ENCODE data around the gene NOX3.
"Not testable (repeated sequence)": the region's sequence is repeated elsewhere in the genome, so short reads cannot be mapped to it uniquely, and the experiment has no call there.

Gene NOX3

DNA sequence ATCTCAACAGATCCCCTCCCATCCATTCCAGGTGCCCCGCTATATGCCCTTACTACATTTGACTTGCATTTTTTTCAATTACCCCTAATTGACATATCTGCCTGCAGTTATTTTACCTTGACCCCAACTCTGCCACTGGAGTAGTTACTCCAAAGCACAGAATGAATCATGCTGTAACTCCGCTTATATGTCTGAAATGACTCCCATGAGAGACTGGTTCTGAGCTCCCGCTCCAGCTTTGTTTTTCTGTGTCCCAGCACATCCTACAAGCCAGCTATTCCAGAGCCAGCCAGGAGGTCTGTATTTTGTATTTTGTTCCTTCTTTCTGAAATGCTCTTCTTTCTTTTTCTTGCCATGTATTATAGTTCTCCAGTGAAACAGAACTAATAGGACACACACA, 10.9 kb upstream of the NOX3 start:
- no peak for DNase-seq

DNA sequence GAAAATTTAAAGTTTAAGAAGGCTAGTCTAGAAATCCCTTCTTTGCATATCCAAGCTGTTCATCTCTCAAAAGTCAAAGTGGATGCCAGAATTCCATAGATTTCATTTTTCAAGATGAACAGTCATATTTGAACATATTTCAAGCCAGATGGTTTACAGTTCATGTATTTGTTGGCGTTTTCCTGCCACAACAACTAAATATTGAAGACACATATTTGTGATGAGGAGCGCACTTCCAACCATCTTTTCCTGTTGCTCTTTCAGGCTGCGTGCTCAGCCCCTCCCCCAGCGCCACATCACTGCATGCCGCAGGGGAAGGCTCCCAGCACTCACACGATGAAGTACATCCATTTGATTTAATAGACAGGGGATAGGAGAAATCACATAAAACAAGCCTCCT, 5.9 kb upstream of the NOX3 start:
- no peak for DNase-seq

DNA sequence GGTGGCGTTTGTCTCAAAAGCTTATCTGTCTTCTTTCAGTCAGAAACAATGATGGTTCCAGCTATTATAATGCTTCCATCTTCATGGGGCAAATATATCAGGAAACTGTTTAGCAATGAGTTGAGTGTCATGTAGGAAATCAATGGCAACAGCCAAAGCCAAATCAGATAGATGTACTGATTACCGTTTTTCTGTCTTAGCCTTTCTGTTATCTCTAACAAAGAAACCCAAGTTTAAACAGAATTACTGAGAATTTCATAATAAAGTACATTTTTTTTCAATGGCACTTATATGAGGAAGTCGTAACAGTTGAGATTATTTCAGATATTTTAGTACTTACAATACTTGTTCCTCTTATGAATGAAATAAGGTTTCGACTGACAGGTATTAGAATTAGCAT, 1.2 kb downstream of the NOX3 start:
- no peak for DNase-seq

DNA sequence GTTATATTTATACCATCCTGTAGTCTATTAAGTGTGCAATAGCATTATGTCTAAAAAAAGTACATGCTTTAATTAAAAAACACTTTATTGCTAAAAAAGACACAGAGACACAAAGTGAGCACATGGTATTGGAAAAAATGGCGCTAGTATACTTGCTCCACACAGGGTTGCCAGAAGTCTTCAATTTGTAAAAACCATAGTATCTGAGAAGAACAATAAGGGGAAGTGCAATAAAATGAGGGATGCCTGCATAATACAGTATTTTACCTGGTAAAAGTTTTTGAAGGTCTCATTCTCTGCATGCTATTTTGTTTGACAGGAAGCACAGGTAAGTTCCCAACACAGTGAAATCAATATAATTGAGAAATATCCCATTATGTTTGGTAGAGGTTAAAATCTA, 1.6 kb downstream of the NOX3 start:
- DNase-seq: no peak

DNA sequence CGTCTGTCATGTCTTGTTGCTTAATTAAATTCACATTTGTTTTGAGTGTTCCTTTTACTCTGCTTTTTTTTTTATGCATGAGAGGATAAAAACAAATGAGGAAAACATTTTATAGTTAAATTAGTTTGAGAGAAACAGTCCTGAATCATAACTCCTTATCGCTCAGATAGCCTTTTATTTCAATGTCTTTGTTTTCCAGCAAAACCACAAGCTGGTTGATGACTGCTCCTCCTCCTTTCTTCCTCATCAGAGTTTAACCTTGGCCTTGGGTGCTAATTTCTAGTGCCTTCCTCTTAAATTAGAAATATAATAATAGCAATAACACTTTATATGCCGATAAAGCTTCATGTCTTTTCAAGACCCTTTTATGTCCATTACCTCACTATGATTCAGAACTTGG, 3.1 kb downstream of the NOX3 start:
- no peak for DNase-seq

DNA sequence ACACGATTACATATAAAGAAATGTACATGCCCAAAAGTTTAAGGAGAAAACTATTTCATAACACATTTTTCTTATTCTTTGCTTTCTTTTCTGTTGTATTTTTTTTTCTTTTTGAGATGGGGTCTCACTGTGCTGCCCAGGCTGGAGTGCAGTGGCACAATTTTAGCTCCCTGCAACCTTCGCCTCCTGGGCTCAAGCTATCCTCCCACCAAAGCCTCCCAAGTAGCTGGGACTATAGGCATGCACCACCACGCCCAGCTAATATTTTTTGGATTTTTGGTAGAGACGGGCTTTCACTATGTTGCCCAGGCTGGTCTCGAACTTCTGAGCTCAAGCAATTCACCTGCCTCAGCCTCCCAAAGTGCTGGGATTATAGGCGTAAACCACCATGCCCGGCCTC, 4.1 kb downstream of the NOX3 start:
- DNase-seq: not testable (repeated sequence)

DNA sequence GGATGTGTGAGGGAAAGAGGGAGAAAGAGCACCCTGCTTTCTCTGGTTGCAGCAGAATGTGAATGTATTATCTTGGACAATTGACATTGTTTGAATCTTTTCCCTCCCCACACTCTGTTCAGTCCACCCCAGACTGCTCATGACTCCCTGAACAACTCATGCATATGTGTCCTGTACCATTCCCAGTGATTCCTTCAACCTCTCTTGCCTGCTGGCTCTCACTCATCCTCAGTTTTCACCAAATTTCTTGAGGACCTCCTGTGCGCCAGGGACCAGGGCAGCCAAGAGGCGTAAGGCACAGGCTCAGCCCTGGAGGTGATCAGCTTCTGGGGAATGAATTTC, 5.4 kb downstream of the NOX3 start:
- no peak for DNase-seq

DNA sequence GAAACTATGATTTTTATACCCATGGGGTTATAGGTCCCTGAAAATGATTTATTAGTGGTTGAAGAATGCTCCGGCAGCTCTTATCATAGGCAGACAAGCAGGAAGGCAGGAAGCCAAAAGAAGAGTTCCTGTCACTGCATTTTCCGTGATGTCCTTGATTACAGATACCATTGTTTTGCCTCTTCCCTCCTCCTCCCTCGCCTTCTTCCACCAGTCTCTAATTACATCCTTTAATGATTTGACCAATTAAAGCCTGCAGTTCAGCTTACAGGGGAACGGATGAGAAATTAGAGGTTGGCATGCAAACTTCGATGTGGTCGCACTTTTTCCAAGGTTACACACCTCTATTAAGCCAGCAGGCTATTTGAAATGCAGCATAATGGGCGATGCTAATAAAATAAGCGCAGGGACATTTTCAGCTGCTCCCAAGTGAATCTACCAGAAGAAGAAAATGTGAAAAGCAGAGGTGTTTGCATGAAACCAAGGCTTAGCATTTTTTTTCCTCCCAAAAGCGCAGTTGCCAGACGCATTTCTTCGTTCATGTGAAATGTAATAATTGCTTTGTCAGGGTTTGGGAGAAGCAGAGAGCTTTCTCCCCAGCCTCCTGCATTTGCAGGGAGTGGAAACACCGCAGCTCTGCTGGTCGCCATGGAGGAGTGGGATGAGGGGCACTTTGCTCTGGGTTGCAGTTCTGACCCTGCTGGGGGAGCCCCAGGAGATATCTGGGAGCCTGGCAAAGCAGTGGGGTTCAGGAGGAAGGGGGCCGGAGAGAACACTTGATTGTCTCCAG, 6.0 kb downstream of the NOX3 start:
- no peak for DNase-seq

DNA sequence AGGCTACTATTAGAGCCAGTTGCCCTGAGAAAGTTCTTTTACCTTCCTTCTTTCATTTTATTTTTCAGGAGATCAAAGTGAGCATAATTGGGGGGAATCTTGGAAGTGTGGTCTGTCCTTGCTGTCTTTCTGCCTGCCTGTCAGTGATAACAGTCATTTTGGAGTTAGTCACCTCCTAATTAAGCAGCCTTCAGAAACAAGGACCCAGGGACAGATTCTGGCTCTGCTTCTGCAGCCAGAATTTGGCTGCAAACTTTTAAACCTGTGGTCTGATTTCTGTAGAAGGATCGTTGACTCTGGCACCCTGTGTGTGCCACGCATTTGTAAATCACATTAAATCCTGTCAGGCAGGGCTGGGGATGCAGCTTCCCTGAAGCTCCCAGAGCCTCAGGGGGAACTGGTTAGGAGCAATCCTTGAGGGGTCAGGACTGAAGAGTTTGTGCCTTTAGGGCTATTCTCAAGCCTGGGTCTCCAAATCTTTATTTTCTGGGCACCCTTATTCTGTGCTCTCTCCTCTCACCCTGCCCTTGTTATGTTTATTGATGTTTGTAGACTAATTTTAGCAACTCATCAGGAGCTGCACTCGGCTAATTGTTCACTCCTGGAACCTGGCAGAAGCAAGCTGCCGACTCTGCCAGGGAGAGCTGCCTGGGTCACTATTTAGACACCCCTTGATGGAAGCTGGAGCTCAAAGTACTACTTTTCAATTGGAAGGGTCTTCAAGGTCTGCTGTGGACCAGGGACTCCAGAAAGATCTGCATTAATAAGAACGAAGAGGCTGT, 6.8 kb downstream of the NOX3 start:
- DNase-seq: no peak

DNA sequence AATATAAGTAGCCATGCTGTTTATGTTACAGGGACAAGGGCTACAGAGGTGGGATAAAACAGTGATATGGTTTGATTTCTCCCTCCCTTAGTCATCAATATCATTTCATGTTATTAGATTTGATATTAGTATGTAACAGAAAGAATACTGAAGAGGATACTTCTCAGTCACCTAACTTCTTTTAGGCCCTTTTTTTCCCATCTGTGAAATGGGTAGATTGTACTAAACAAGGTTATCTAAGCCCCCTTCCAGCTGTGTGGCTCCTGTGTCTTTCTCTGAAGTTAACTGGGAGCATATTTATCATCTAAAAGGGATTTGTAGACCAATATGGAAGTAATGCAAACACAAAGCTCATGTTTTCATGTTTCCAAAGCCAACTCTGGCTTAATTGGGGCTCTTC, 7.7 kb downstream of the NOX3 start:
- DNase-seq: no peak

DNA sequence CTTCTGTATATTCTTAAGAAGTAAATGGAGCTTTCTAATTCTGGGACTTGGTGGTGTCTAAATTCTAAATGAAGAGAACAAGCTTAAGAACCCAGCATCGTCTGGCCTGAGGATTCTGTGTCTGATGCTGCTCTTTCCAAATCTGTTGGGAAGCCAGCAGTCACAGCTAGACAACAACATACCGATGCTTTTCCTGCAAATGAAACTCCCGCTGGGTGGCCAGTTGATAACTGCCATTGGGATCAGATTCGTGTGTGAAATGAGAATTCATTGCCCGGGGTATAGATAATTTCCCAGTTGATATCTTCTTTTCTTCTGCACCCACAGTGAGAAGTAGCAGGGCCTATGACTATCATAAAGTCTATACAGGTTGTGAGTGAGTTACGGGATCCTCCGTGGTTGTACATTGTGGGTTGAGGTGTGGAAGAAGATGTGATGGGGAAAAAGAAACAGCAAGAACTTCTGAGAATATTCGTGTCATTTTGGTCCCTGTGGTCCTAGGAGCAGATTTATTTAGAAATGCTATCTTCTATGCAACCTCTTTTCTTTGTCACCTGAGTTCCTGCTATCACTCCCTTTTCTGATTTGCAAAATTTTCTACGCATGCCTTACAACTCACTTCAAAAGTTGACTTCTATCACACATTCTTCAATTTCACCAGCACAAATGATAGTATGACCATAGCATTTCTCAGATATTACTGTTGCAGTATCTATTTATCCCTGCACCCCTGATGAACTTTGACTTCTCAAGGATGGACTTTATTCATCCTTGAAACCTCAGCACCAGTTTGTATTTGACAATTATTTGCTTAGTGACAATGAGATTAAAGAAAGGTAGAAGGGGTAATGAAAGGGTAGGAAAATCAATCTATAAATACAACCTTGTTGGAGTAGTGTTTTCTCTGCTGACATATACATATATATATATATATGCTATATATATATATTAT, 10.4 kb downstream of the NOX3 start:
- DNase-seq: no peak

DNA sequence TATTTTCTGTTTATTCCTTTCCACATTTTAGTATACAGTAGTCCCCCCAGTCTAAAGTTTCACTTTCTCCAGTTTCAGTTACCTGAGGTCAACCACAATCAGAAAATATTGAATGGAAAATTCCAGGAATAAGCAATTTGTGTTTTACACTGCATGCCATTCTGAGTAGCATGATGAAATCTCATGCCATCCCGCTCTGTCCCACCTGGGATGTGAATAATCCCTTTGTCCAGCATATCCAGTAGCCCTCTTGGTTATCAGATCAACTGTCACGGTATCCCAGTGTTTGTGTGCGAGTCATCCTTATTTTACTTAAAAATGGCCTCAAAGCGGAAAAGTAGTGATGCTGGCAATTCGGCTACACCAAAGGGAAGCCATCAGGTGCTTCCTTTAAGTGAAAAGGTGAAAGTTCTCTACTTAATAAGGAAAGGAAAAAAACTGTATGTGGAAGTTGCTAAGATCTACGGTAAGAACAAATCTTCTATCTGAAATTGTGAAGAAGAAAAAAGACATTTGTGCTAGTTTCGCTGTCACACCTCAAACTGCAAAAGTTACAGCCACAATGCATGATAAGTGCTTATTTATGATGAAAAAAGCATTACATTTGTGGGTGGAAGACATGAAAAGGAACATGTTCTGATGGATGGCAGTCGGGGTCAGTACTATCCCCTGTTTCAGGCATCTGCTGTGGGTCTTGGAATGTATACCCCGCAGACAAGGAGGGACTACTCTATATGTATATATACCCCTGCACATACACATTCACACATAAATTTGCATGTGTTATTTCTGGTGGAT, 11.3 kb downstream of the NOX3 start:
- no peak for DNase-seq

DNA sequence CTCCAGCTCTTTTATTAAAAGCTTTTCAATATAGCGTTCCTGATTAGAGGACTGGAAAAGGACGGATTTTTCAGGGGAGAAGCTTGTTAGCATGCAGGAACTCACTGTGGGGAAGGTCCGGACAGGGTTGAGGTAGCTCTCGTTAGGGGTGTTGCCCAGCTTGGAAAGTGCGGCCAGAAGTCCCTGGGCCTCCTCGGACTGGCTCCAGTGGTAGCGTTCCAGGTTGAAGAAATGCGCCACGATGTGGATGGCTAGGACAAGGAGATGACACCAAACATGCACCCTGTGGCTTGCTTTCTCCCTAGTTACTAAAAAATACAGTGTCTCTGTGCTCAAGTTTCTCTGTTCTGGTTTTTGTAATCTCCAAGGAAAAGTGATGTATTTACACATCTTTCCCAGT, 12.5 kb downstream of the NOX3 start:
- DNase-seq: no peak

DNA sequence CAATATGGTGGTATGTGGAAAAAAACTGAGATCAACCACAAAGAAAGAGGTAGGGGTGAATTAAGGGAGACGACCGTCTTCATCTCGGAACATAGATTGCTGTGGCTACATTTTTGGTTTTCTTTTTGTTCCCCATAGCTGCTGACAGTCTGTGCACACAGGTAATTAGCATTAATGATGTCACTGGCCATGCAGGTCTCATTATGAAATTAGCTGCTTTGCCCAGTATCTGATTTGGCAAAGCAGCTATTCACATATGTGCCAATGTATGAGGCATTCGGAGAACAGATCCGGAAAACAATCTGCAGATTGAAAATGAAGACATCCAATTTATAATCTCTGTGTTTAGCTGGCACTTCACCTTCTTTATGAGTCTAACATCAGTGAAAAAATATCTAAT, 13.1 kb downstream of the NOX3 start:
- no peak for DNase-seq

DNA sequence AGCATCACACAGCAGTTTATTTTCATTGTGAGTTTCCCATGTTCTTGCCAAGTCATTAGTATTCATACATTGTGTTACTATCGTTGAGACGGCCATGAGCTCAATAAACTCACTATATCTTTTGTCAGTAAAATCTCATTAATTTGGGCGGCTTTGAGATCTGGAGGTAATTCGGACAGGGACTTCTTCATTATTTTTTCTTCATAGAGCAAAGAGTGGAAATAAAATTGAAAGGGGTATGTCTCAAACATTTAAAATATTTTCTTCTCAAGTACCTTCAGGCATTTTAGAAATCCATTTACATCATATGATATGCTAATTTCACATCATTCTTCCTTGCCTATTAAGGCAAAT, 14.6 kb downstream of the NOX3 start:
- DNase-seq: no peak

DNA sequence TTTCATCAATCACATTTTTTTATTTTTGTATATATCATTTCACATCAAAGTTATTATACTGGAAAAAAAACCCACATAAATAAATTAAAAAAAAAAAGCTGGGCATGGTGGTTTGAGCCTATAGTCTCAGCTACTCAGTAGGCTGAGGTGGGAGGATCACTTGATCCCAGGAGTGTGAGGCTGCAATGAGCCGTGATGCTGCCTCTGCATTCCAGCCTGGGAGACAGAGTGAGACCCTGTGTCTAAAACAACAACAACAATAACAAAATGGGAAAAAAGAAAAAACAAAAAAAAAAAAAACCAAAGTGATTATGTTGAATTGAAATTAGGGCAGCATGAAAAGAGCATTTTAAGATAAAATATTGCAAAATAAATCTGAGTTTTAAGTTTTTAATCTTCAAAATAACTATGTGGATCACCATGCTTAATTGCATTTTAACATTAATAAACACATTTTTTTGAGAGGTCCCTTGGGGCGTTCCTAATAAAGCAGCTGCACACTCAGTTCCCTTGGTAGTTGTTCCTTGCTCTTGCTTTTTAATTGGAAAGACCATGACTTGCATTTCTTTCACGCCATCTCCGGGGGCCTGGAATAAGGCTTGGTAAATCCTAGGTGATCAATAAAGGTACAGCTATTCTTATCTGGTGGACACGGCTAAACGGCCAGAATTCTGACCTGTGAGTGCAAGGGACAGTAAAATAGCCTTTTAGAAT, 15.1 kb downstream of the NOX3 start:
- no peak for DNase-seq

DNA sequence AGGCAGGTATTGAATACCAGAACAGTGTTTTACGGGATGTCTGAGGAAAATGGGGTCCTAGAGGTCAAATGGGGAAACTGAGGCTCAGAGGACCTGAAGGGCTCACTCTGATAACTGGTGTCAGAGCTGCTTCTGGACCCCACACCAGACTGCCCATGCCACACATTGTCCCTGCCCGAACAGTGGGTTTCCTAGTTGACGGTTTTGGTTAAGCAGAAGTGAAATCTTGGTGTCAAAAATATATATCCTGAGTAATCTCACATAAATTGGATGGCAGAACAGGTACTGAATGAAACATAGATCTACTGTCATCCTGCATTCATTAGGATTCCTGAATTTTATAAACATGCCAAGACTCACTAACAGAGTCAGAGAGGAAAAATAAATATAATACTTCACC, 16.3 kb downstream of the NOX3 start:
- no peak for DNase-seq

DNA sequence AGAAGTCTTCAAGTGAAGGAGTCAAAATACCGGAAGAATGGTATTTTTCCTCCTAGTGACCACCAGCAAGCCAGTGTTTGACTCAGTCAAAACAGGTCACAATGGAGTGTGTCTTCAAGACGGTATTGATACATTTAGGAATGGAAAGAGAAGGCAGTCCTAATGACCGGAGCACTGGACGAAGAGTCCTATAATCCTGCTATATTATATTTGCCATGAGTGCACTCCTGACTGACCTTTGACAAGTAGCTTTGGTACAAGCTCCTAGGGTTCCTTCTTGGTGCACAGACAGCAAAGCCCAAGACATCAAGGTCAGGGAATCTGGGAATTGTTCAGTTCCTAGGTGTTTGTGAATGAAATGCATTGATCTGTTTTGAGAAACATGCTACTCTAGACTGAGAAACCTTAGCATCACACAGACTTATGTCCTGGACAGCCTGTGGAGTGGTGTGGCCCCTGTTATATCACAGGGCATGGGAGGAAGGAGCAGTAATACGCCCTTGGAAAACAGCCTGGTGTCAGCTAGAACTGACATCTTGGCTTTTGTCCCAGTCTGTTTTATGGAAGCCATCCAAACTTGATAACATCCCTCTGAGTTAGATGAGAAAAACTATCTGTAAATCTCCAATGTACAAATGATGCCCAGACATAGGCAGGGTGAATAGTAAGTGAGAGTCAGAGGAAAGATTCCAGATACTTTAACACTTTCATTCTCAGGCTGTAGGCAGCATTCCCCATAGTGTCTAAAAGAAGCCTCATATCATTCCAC, 18.5 kb downstream of the NOX3 start:
- no peak for DNase-seq

DNA sequence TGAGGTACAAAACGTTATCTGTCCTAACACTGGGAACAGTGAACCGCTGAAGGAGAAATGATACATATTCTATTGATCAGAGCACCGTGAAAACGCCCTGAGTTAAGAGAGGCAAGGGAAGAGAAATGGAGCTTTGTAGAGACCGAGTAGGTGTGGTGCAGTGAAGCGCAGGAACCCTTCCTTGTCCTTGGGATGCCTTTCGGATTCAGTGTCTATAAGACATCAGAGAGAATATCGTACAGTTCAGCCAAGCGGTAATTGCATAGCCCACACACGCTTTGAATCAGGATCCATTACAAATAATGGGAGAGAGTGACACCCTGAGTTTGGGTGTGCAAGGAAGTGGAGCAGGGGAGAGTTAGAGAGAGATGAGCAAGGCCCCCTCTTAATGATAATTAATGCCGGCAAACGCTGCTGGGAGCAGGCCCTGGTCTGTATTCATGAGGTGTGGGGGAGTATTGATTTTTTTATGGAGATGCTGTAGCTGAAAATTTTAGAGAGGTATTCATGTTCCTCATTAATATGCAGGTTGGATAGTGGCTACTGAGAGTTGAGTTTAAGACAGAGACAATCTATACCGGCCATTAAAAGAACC, 20.7 kb downstream of the NOX3 start:
- no peak for DNase-seq

DNA sequence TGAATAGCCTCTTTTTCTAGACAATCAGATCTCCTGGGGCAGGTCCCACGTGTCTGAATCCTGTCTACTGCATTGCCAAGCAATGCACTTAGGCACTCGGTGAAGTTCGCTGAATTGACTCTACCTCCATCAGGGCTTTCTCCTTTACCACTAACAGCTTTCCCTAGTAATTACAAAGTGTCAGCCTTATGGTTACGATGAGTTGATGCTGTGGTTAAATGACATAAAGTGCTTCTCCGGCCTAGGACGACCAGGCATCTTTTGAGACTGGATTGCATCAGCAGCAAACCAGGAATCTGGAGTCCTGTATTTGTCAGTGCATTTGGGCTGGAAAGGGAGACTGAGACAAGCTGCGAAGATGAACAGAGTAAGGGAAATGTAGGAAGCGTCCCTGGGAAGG, 21.5 kb downstream of the NOX3 start:
- no peak for DNase-seq

DNA sequence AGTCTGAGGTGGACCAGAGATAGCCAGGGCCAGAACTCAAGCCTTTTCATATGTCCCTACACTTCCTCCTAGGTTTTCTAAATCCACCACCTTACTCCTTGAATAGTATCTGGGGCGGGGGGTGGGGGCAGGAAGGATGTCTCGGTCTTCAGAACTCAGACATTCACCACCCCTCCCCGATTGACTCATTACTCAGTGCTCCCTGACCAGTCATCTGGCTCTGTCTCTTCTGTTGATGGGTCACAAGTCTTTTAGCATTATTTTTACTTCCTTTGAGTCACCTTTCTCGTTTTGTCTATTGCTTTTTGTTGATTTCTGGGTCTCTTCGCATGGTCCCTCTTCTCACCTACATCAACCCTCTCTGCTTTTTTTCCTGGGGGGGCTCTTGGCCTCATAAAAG, 23.3 kb downstream of the NOX3 start:
- DNase-seq: no peak
